Loucy (cell line): Measurements from ENCODE around the gene PTPRN2.

ENCODE experiments used
- EZH2phosphoT487 ChIP-seq: fragments of 200-600 bp; IDR thresholded peaks from 2 replicates; pipeline ENCODE4 v1.6.1; 2018; ENCODE audit warnings: antibody characterized with exemption, mild to moderate bottlenecking, moderate library complexity, borderline replicate concordance
- TF ChIP-seq, protein P1 (sequence below): fragments of 200-600 bp; sonication (generic); conservative IDR thresholded peaks from 2 replicates; pipeline ENCODE4 v1.5.1; 2014; ENCODE audit warnings: mild to moderate bottlenecking, antibody characterized with exemption, low read length

DNA sequence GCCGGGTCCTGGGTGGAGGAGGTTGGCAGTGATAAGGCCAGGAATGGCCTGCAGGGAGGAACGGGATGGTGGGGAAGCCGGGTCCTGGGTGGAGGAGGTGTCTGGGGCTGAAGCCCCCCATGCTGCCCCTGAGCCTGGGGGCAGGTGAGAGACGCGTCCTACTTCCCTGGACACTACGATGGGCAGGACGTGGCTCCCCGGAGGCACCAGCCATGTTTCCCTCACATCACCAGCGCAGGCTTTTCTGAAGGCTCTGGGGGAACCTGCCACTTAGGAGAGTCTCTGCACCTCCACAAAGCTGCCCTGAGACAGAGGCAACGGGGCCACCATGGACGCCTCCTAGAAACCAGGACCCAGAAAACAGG is 926.0 kb downstream of the PTPRN2 start:
- TF ChIP-seq, protein P1, sequence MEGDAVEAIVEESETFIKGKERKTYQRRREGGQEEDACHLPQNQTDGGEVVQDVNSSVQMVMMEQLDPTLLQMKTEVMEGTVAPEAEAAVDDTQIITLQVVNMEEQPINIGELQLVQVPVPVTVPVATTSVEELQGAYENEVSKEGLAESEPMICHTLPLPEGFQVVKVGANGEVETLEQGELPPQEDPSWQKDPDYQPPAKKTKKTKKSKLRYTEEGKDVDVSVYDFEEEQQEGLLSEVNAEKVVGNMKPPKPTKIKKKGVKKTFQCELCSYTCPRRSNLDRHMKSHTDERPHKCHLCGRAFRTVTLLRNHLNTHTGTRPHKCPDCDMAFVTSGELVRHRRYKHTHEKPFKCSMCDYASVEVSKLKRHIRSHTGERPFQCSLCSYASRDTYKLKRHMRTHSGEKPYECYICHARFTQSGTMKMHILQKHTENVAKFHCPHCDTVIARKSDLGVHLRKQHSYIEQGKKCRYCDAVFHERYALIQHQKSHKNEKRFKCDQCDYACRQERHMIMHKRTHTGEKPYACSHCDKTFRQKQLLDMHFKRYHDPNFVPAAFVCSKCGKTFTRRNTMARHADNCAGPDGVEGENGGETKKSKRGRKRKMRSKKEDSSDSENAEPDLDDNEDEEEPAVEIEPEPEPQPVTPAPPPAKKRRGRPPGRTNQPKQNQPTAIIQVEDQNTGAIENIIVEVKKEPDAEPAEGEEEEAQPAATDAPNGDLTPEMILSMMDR, result no peak
- no peak for TF ChIP-seq EZH2phosphoT487
